ENCODE measurements around the gene ELOVL3.
"Not testable (repeated sequence)": the region's sequence is repeated elsewhere in the genome, so short reads cannot be mapped to it uniquely, and the experiment has no call there.

Gene ELOVL3, protein sequence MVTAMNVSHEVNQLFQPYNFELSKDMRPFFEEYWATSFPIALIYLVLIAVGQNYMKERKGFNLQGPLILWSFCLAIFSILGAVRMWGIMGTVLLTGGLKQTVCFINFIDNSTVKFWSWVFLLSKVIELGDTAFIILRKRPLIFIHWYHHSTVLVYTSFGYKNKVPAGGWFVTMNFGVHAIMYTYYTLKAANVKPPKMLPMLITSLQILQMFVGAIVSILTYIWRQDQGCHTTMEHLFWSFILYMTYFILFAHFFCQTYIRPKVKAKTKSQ

DNA sequence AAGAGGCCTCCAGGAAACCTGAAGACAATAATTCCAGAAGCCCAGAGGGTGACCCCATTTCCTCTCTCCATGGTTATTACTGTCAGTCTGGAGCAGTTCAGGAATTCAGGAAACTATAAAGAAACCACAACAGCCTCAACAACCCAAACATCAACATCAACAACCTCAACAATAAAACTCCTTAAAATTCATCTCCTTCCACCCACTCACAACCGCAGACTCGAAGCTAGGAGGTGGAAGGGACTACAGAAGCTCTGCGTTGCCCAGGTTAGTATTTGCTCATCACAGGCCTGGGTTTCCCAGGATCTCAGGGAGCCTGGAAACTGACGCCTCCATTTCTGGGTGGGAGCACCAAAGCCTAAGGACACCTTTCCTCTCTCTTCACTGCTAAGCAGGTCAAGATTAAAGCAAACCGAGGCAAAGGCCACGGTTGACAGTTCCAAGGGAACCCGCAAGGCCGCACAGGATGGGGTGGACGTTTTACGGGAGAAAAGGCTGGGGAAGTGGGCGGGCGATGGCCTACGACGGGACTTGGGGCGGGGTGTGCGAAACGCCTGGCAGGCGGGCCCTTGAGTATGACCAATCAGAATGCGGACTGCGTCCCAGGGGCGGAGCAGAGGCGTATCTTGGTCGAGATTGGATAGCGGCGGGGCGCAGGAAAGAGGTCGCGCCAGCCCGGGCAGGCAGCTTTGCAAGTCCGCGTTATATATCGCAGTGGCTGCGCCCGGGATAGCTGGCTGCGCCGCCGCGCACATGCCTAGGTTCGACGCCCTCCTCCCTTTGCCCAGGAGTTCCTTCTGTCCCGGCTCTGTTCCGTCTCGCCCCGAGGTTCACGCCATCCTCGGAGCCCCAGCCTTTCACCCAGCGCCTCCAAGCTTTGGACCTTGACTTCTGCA, at the start of gene ELOVL3:
TSS of gene ELOVL3 (plus strand) at position 654 of the 896 bp plus-strand sequence. CDS start 250 bp downstream, outside the sequence.
- peak; percentile 54 to 78 for DNase-seq (ENCODE audit: low read depth in 1 of 2, low spot score in 1 of 2)

DNA sequence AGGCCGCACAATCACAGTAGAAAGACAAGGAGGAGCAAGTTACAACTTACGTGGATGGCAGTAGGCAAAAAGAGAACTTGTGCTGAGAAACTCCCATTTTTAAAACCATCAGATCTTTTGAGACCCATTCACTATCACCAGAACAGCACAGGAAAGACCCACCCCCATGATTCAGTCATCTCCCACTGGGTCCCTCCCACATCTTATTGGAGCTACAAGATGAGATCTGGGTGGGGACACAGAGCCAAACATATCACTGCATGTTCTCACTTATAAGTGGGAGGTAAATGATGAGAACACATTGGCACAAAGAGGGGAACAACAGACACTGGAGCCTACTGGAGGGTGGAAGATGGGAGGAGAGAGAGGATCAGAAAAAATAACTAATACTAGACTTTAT, 41.5 kb upstream of the ELOVL3 start:
- no peak for DNase-seq (ENCODE audit: low read depth in 1 of 2, low spot score in 1 of 2)

DNA sequence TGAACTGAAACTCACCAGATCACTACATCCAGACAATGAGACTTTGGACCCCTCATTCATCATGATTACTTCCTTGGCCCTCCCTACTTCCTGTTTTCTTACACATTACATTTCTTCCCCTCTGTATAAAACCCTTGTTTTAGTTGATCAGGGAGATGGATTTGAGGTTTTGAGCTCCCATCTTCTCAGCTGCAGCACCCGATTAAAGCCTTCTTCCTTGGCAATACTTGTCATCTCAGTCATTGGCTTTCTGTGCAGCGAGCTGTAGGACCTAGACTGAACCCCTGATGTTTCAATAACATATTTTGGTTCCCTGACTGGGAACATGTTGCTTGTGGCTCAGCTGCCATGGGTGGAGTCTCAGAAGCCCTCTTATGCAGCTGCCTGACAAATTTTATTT, 40.8 kb upstream of the ELOVL3 start:
- DNase-seq (ENCODE audit: low read depth in 1 of 2, low spot score in 1 of 2), result no peak

DNA sequence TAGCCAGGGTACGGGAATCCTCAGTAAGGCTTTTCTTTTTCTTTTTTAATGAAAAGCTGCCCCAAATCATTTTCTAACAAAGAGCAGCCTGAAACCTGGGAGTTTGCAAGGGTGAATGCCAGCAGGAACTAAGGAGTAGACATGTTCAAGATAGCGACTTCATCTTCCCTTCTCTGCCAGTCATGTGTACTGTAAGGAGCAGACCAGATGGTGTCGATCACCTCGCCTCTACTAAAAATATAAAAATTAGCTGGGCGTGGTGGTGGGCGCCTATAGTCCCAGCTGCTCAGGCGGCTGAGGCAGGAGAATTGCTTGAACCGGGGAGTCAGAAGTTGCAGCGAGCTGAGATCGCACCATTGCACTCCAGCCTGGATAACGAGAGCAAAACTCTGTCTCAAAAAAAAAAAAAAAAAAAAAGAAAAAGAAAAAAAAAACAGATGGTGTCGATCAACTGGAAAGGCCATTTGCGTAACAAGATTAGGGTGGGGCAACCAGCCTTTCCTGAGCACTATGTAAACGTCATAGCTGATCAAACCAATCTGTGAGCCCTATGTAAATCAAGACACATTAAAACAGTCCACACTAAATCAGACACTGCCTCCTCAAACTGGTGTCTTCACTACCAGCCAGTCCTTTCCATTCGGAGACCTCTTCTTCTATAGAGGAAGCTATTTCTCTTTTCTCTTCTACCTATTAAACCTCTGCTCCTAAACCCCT, 40.1 kb upstream of the ELOVL3 start:
- no peak for DNase-seq (ENCODE audit: low read depth in 1 of 2, low spot score in 1 of 2)

DNA sequence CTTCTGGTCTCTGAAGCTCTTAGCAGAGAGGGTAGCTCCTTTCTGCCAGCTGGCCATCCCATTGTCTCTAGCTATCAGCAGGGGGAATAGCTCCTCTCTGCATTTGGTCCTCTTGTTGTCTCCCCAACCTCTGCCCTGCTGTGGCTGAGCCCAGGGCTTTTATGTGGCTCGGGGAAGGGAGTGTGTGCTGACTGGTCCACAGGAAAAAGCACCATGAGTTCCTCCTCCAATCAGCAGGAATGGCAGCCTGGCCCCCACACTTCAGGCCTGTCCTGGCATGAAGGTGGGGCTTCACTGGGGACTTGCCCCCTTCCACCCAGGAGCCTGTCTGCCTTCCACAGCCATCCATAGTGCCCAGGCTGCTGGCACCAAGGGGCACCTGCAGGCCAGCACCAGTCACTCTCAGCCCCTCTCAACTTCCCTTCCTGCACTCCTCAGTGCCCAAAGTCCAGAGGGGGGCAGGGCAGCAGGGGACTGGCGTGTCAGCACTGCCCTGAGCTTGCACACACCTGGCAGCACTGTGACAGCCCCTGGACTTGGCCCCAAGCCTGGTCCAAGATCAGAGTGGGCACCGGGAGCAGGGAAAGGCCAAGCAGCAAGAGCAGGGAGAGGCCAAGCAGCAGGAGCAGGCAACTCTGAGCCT, 37.7 kb upstream of the ELOVL3 start:
- no peak for DNase-seq (ENCODE audit: low read depth in 1 of 2, low spot score in 1 of 2)

DNA sequence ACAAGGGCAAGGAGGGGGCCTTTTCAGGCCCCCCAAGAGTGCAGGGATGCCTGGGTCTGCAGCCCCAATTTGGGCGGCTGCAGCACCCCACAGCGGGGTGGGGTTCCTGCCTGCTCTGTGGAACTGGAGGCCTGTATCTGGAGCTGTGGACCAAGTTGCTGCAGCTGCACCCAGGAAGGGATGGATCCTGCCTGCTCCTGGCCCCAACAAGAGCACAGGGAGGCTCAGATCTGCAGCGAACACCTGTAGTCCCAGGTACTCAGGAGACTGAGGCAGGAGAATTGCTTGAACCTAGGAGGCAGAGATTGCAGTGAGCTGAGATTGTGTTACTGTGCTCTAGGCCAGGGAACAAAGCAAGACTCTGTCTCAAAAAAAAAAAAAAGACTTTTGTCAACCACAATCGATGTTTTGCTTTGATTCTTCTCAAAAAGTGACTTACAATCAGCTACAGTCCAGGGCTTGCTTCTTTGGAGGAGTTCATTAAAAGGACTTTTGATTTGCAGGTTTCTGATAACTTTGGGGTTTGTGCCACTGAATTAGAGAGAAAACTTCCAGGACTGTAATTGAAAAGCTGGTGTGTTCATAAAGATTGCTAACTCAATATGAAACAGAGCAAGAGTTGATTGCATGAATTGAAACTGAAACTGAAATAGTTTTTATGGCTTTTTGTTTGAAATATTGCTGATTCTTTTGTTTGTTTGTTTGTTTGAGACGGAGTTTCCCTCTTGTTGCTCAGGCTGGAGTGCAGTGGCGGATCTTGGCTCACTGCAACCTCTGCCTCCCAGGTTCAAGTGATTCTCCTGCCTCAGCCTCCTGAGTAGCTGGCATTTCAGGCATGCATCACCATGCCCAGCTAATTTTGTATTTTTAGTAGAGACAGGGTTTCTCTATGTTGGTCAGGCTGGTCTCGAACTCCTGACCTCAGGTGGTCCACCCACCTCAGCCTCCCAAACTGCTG, 36.9 kb upstream of the ELOVL3 start:
- not testable (repeated sequence) for DNase-seq (ENCODE audit: low read depth in 1 of 2, low spot score in 1 of 2)

DNA sequence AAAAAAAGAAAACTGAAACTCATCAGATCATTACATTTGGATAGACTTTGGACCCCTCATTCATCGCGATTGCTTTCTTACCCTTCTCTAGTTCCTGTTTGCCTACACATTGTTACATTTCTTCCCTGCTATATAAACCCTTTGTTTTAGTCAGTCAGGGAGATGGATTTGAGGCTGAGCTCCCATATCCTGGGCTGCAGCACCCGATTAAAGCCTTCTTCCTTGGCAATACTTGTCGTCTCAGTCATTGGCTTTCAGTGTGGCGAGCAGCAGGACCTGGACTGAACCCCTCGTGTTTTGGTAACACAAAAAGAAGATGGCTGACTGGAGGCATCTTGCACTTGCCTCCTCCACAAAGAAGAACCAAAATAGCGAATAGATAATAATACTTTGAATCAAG, 34.1 kb upstream of the ELOVL3 start:
- no peak for DNase-seq (ENCODE audit: low read depth in 1 of 2, low spot score in 1 of 2)

DNA sequence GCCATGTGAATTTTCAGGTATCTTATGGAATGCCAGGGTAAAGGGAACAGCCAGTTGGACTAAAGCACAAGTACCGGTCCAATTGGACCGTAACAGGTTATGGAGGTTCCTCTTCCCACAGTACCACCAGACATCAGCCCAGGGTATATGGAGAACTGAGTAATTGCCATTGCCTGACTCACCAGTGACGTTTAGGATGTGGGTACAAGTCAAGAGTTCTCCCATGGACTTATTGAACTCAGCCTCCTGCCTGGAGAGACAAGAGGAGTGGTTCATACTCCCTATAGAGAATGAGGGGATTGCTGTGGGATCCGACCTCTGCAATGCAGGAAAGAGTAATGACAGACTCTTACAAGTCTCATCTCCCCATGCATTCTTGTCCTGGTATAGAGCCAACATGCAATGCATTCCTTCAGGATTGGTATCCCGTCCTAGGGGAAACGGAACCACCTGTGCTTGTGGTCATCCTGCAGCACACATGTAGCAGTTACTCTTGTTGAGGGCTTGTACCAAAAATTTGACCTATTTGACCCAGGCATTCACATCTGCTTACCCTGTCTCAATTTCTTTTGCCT, 30.7 kb upstream of the ELOVL3 start:
- no peak for DNase-seq (ENCODE audit: low read depth in 1 of 2, low spot score in 1 of 2)

DNA sequence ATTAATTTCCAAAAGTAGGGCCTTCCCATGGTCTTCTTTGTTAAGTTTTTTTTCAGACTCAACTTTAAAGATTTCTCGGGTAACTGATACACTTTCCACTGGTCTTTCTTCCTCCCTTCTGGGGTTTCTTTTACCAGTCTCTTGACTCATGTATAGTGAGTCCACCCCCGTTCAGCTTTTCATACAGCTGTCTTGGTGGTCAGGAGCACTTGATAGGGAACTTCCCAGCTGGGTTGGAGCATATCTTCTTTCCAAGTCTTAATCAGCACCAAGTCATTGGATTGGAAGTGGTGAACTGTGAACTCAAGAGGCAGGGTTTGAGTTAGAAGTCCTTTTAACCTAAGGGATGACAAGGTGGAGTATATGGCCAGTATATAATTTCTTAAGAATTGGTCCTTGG, 29.2 kb upstream of the ELOVL3 start:
- no peak for DNase-seq (ENCODE audit: low read depth in 1 of 2, low spot score in 1 of 2)

DNA sequence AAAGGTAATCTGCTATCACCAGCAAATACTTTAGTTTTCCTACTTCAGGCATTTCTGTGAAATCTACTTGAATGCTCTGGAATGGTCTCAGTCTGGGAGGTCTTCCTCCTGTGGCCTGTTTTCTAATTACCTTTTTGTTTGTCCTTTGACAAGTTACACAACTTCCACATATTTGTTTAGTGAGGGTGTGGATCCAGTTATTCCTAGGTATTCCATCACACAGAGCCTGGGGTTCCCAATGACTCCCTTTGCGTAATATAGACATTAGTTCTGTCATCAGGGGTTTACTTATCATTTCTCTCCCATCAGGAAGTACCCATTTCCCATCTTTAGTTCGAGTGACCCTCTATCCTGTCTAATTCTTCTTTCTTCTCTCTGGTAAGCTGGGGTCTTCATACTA, 28.1 kb upstream of the ELOVL3 start:
- DNase-seq (ENCODE audit: low read depth in 1 of 2, low spot score in 1 of 2), result no peak

DNA sequence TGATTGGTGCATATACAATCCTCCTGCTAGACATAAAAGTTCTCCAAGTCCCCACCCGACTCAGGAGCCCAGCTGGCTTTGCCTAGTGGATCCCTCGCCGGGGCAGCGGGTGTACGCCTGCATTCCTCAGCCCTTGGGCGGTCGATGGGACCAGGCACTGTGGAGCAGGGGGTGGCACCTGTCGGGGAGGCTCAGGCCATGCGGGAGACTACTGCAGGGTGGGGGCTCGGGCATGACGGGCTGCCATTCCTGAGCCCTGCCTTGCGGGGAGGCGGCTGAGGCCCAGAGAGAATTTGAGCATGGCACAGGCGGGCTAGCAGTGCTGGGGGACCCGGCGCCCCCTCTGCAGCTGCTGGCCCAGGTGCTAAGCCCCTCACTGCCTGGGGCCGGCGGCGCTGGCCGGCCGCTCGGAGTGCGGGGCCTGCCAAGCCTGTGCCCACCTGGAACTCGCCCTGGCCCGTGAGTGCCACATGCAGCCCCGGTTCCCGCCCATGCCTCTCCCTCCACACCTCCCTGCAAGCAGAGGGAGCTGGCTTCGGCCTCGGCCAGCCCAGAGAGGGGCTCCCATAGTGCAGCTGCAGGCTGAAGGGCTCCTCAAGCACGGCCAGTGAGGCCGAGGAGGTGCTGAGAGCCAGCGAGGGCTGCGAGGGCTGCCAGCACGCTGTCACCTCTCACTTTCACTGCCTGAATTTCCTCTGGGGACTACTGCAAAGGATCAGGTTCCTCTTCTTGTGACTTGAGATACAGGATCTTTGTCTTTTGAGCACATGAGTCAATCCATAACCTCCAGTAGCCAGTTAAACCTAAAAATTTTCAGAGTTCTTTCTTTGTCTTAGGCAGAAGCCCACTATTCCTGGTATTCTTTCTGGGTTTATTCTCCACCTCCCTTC, 25.1 kb upstream of the ELOVL3 start:
- no peak for DNase-seq (ENCODE audit: low read depth in 1 of 2, low spot score in 1 of 2)

DNA sequence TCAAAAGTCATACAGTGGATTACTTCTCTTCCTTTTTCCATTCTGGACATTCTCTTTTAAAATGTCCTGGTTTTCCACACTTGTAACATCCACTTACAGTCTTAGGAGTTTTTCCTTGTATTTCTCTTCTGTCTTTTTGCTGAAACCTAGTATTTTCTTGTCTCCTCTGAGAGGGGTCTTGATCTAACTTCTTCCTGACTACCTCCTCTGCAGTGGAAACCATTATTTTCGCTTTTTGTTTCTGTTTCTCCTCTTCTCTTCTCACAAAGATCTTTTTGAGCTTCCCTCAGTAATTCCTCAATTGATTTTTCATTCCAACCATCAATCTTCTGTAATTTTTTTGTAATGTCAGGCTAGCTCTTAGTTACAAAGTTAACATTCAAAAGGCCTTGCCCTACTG, 23.7 kb upstream of the ELOVL3 start:
- no peak for DNase-seq (ENCODE audit: low read depth in 1 of 2, low spot score in 1 of 2)

DNA sequence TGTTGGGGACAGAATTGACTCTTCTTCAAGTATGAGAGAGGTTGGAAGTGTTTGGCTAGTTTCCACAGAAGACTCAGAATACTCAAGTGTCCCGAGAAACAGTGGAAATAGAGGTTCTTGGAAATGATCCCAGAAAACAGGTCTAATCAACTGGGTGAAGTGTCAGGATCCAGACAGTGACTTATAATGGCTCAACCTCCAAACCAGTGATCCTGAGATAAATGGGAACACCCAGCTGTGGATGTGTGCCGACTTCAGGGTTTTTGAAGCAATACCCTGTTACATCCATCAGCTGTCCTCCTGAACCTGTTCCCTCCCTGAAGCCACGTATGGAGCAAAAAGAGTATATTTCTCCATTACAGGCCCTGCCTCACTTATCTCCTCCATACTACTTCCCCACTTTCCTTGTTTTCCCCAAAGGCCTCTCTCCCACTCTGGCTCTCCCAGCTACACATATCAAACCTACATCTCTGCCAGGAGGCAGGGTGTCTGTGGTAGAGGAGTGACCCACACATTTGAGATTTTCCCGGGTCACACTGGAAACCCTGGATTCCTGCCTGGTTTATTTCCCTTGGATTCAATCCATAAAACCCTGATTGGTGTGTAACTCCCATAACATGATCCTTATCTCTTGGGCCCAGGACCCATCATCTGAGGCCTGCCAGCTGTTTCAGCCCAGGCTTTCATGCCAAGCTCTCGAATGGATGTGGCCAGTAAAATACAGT, 17.6 kb upstream of the ELOVL3 start:
- DNase-seq (ENCODE audit: low read depth in 1 of 2, low spot score in 1 of 2), result no peak

DNA sequence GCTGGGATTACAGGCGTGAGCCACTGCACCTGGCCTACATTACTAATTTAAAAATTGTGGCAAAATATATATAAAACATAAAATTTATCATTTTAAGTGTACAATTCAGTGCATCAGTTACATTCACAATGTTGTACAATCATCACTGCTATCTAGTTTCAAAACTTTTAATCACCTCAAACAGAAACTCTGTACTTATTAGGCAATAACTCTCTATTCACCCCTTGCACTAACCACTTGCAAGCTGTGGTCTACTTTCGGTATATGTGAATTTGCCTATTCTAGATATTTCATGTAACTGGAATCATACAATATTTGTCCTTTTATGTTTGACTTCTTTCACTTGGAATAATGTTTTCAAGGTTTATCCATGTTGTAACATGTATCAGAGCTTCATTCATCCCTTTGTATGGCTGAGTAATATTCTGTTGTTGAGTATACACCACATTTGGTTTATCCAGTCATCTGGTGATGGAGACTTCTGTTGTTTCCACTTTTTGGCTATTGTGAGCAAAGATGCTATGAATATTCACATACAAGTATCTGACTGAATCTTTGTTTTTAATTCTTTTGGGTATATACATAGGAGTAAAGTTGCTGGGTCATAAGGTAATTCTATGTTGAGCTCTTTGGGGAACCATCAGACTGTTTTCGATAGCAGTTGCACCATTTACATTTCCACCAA, 14.3 kb upstream of the ELOVL3 start:
- no peak for DNase-seq (ENCODE audit: low read depth in 1 of 2, low spot score in 1 of 2)

DNA sequence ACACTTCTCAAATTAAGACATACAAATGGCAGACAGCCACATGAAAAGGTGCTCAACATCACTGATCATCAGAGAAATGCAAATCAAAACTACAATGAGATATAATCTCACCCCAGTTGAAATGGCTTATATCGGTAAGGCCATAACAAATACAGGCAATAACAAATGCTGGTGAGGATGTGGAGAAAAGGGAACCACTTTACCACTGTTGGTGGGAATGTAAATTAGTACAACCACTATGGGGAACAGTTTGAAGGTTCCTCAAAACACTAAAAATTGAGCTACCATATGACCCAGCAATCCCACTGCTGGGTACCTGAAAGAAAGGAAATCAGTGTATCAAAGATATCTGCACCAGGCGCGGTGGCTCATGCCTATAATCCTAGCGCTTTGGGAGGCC, 12.5 kb upstream of the ELOVL3 start:
- not testable (repeated sequence) for DNase-seq (ENCODE audit: low read depth in 1 of 2, low spot score in 1 of 2)

DNA sequence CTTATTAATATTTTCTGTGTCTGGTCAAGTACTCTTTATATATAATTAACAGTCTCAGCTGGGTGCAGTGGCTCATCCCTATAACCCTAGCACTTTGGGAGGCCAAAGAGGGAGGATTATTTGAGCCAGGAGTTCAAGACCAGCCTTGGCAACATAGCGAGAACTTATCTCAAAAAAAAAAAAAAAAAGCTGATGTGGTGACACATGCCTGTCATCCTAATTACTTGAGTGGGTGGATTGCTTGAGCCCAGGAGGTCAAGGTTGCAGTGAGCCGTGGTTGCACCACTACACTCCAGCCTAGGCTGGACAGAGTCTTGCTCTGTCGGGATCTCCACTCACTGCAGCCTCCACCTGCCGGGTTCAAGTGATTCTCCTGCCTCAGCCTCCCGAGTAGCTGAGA, 6.7 kb upstream of the ELOVL3 start:
- no peak for DNase-seq (ENCODE audit: low read depth in 1 of 2, low spot score in 1 of 2)

DNA sequence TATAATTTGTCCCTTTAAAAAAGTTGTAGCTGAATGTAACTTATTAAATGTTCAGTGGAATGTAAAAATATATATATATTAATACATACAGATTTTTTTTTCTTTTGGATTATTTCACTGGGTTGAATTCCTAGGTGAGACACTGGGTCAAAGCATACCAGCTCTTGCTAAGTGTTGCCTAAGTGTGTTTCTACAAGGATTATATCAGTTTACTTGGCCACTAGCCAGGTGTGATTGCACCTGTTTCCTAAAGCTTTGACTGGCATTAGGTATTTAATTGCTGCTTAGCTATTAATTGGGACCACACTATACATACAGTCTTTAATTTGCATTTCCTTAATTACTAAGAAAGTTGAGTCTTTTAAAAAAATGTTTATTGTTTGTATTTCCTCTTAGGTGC, 5.5 kb upstream of the ELOVL3 start:
- no peak for DNase-seq (ENCODE audit: low read depth in 1 of 2, low spot score in 1 of 2)

DNA sequence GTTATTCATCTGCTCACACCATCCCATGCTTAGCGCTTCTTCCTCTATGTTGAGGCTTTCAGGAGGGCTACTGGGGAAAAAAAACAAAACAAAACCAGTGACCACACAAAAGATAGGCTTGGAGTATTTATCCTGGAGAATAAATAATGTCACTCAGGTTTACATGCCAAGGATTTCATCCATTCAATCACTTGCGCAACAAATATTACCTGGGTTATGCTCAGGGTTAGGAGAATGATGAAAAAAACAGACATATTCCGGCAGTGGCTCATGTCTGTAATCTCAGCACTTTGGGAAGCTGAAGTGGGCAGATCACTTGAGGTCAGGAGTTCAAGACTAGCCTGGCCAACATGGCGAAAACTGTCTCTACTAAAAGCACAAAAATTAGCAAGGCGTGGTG, 3.3 kb upstream of the ELOVL3 start:
- DNase-seq (ENCODE audit: low read depth in 1 of 2, low spot score in 1 of 2), result no peak
